Cerebellar cortex (tissue), 1 donor: ENCODE measurements around the gene METTL24.
"Not testable (repeated sequence)": the region's sequence is repeated elsewhere in the genome, so short reads cannot be mapped to it uniquely, and the experiment has no call there.

Experiments
- DNase-seq: peaks from one replicate; pipeline ENCODE4 v3.0.0-alpha.2; 2015; ENCODE audit warnings: low spot score

Gene METTL24

GRCh38 chr6:110256366-110256765 lies 101.8 kb downstream of the METTL24 start:
- DNase-seq: no peak

- peak; percentile 9 for DNase-seq
These were observed 102.9 kb downstream of the METTL24 start for GRCh38 chr6:110255211-110255750.

GRCh38 chr6:110250838-110251237 lies 107.3 kb downstream of the METTL24 start:
- DNase-seq: no peak

- DNase-seq: no peak
These were observed 108.1 kb downstream of the METTL24 start for GRCh38 chr6:110250058-110250457.

GRCh38 chr6:110246900-110247546 lies 111.1 kb downstream of the METTL24 start:
- DNase-seq: no peak

- no peak for DNase-seq
These were observed 111.8 kb downstream of the METTL24 start for GRCh38 chr6:110246378-110246777.

GRCh38 chr6:110244621-110245020 lies 113.5 kb downstream of the METTL24 start:
- not testable (repeated sequence) for DNase-seq

GRCh38 chr6:110239526-110240274 lies 118.4 kb downstream of the METTL24 start:
- no peak for DNase-seq

GRCh38 chr6:110236007-110236406 lies 122.1 kb downstream of the METTL24 start:
- not testable (repeated sequence) for DNase-seq

- no peak for DNase-seq
These were observed 124.3 kb downstream of the METTL24 start for GRCh38 chr6:110233770-110234374.

- DNase-seq: no peak
These were observed 125.7 kb downstream of the METTL24 start for GRCh38 chr6:110232450-110232849.

GRCh38 chr6:110226261-110226660 lies 131.9 kb downstream of the METTL24 start:
- no peak for DNase-seq

GRCh38 chr6:110221738-110222137 lies 136.4 kb downstream of the METTL24 start:
- no peak for DNase-seq

GRCh38 chr6:110217266-110217665 lies 140.9 kb downstream of the METTL24 start:
- DNase-seq: no peak

- no peak for DNase-seq
These were observed 142.0 kb downstream of the METTL24 start for GRCh38 chr6:110216140-110216539.

- no peak for DNase-seq
These were observed 143.8 kb downstream of the METTL24 start for GRCh38 chr6:110214338-110214737.

GRCh38 chr6:110211753-110212152 lies 146.4 kb downstream of the METTL24 start:
- DNase-seq: no peak

- no peak for DNase-seq
These were observed 150.5 kb downstream of the METTL24 start for GRCh38 chr6:110207652-110208051.

GRCh38 chr6:110201151-110201884 lies 156.8 kb downstream of the METTL24 start:
- DNase-seq: no peak

- DNase-seq: no peak
These were observed 159.6 kb downstream of the METTL24 start for GRCh38 chr6:110198561-110198960.

GRCh38 chr6:110196874-110197273 lies 161.3 kb downstream of the METTL24 start:
- DNase-seq: no peak

GRCh38 chr6:110195639-110196038 lies 162.5 kb downstream of the METTL24 start:
- DNase-seq: no peak
